ENCODE results near the gene CTCFL.
"Not testable (repeated sequence)": the region's sequence is repeated elsewhere in the genome, so short reads cannot be mapped to it uniquely, and the experiment has no call there.

Gene CTCFL

GRCh38 chr20:57535297-57535696 lies 10.4 kb upstream of the CTCFL start:
- no peak for DNase-seq

DNA sequence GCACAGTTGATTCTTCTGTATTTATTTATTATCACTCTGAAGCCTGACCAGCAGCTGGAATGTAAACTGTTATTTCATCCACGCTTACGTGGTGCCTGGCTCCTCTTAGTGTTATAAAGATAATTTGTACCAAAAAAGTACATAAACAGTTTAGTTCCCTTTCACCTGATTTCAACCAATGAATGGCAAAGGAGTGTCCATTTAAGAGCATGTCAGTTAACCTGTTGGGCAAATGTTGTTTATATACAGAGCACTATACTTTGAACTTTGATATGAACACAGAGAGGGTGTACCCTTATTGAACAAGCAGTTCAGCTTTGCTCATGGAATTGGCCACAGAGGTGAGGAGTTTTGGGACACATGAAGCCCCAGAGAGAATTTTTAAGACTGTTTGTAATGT lies 7.2 kb upstream of the CTCFL start:
- no peak for DNase-seq

DNA sequence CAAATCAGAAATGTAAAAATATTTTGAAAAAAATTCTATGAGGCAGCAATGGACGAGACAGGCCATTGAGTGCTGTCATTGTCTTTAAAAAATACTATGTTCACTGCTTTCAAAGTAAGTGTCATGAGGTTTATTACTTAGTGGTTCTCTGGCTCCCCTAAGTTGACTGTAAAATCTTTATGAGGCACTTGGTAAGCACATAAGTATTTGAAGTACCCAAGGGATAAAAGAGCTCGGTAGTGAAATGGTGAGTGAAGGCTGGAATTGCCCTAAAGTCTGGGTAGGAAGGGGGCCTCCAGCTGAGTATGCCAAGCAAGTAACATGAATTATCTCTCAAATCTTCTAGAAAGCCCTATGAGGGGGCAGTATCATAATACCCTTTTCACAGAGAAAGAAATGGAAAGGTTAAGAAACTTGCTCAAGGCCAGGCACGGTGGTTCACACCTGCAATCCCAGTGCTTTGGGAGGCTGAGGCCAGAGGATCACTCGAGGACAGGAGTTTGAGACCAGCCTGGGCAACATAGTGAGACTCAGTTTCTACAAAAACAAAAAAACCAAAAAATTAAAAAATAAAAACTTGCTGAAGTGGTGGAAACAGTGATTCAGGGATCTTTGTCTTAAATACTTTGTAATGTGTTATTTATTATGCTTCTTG lies 5.5 kb upstream of the CTCFL start:
- DNase-seq, result no peak

GRCh38 chr20:57529810-57530209 lies 4.9 kb upstream of the CTCFL start:
- no peak for DNase-seq

- no peak for DNase-seq
Observed at GRCh38 chr20:57529160-57529585, 4.2 kb upstream of the CTCFL start.

DNA sequence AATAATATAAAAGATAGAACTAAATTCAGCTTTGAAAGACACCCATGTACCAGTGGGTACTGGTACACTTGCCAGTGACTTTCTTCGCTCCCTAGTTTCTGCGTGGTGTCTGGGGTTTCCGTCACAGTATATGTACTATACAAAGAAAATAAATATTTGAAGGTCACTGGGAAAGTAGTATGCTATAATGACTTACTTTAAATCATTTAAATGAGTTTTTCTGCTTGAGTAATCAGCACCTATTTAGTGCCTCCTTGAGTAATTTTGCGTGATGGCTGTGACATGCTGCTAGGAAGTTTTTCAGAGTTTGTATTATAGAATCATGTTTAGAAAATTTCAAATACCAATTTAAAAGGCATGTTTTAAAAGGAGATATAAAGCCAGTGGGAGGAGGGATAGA lies 3.2 kb upstream of the CTCFL start:
- DNase-seq, result no peak

- no peak for DNase-seq
Observed at GRCh38 chr20:57527728-57528127, 2.8 kb upstream of the CTCFL start.

GRCh38 chr20:57526885-57527460 lies 2.0 kb upstream of the CTCFL start:
- no peak for DNase-seq

GRCh38 chr20:57526087-57526884 lies 1.3 kb upstream of the CTCFL start:
- DNase-seq, result no peak

DNA sequence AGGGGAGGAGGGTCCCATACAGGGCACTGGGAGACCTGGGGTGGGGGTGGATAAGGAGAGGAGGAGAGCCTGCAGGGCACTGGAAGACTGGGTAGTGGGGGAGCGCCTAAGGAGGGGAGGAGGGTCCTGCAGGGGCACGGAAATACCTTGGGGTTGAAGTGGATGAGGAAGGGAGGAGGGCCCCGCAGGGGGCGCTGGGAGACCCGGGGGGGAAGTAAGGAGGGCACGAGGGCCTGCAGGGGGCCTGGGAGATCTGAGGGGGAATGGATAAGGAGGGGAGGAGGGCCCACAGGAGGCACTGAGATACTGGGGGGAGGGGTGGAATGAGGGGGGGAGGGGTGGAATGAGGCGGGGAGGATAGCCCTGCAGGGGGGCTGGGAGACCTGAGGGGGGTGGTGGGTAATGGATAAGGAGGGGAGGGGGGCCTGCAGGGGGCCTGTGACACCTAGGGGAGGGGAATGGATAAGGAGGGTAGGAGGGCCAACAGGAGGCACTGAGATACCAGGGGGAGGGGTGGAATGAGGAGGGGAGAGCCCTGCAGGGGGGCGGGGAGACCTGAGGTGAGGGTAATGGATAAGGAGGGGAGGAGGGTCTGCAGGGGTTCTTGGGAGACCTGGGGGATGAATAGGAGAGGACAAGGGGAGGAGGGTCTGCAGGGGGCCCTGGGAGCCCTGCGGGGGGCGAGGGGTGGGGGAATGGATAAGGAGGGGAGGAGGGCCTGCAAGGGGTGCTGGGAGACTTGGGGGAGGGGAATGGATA lies 567 bp upstream of the CTCFL start:
- no peak for DNase-seq

DNA sequence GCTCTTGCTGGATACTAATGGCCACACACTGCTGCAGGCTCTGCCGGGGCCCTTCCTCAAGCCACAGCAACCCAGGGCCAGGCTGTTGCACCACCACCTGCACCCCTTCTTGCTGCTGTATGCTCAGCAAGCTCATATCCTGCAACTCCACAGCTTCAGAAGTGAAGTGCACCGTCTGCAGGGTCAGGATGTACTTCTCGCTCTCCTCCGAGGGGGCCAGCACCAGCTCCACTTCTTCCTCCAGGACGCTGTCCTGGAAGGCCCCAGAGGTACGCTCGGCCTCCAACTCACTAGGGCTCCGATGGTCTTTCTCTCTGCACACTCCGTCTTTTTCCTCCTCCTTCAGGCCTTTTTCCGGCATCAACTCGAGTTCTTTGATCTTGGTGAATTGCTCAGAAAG lies 1.2 kb downstream of the CTCFL start:
- no peak for DNase-seq

DNA sequence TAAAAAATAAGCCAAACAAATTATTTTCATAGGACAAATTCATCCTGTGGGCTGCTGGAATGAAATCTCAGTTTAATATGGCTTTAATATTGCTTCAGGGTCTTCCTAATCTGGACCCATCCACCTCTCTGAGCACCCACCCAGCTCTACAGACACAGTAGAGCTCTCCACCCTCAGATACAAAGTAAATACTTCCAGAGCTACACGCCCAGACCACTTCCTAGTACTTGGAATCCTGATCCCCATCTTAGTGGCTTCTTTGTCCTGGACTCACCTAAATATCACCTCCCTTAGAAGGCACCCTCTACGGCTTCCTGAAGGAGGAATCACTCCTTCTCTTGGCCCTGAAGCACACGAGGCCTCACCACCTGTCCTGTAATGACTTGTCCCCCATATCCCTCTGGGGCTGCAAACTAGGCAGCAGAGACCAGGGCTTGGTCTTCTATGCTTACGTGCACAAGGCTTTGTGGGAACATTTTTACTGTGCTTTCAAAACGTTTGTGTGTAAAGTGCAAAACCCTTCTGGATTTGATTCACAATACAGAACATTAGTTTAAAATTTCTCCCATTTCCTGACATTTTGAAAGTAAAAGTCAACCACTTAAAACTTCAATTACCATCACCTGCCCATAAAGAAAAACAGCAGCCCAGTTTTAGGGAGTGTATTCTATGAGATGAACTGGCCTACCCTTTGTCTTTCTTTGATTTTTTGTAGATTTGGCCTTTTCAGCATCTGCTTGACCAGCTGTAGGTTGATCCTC lies 2.4 kb downstream of the CTCFL start:
- no peak for DNase-seq

GRCh38 chr20:57517904-57518303 lies 7.0 kb downstream of the CTCFL start:
- DNase-seq, result no peak

- peak; percentile 33 for DNase-seq
Observed at GRCh38 chr20:57514273-57514751, 10.6 kb downstream of the CTCFL start.

DNA sequence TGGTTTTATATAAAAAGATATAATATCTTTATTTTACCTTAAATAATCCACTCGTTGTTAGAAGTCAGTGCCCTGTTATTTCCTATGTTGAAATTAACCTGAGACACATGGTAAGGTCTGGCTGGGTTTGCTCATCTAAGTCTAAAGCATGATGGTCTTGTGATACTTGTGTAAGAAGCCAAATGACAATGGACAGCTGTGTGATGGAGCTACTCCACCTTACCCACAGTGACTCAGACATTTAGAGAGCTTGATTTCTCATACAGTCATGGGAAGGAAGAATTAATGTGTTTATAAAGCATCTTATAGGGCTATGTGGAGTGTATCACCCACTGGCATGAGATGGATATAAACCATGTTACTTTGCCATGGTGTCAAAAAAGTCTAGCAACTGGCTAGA lies 11.7 kb downstream of the CTCFL start:
- no peak for DNase-seq

- DNase-seq, result no peak
Observed at GRCh38 chr20:57512432-57512831, 12.5 kb downstream of the CTCFL start.

GRCh38 chr20:57511709-57512108 lies 13.2 kb downstream of the CTCFL start:
- not testable (repeated sequence) for DNase-seq

GRCh38 chr20:57509665-57510237 lies 15.2 kb downstream of the CTCFL start:
- no peak for DNase-seq

- no peak for DNase-seq
Observed at GRCh38 chr20:57508831-57509230, 16.1 kb downstream of the CTCFL start.

GRCh38 chr20:57508381-57508780 lies 16.6 kb downstream of the CTCFL start:
- DNase-seq, result no peak

- DNase-seq, result no peak
Observed at GRCh38 chr20:57507477-57507876, 17.5 kb downstream of the CTCFL start.

GRCh38 chr20:57505979-57506378 lies 19.0 kb downstream of the CTCFL start:
- no peak for DNase-seq

Measured in NCI-H1417 treated with DMSO at 0.1 percent for 48 hours (cell line).